ENCODE results near the gene PFDN1.

Gene PFDN1

DNA sequence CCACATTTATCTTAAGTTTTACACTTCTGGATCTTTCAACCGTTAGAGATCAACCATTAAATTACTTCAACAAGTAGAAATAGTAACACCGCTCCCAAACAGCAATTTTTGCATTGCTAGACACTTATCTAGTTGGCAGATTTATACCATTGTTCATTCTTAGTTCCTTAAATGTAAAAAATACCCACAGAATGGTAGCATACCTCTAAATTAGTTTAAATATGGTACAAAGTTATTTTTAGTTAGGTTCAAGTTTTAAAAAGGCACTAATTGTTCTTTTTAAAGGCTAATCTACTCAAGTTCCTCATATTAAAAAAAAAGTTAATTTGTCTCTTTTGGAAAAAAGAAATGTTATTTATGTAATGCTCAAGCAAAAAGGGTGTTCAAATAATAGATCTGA is 8.1 kb downstream of the PFDN1 start:
- TF ChIP-seq CTCF (conservative IDR thresholded peaks at IDR 0.05), result no peak
- H3K27ac ChIP-seq, result no peak overlapping the region

- no peak for TF ChIP-seq CTCF (conservative IDR thresholded peaks at IDR 0.05)
- no peak overlapping the region for H3K27ac ChIP-seq
Observed at GRCh38 chr5:140293849-140294100, 9.1 kb downstream of the PFDN1 start.

- no peak for TF ChIP-seq CTCF (conservative IDR thresholded peaks at IDR 0.05)
- H3K27ac ChIP-seq, result peak overlapping the region; percentile 32
Observed at GRCh38 chr5:140293091-140293848, 9.6 kb downstream of the PFDN1 start.

- peak overlapping the region; percentile 32 for H3K27ac ChIP-seq
- no peak for TF ChIP-seq CTCF (conservative IDR thresholded peaks at IDR 0.05)
Observed at GRCh38 chr5:140292212-140293036, 10.5 kb downstream of the PFDN1 start.

- no peak for TF ChIP-seq CTCF (conservative IDR thresholded peaks at IDR 0.05)
- H3K27ac ChIP-seq, result no peak overlapping the region
Observed at GRCh38 chr5:140287801-140288521, 14.9 kb downstream of the PFDN1 start.

DNA sequence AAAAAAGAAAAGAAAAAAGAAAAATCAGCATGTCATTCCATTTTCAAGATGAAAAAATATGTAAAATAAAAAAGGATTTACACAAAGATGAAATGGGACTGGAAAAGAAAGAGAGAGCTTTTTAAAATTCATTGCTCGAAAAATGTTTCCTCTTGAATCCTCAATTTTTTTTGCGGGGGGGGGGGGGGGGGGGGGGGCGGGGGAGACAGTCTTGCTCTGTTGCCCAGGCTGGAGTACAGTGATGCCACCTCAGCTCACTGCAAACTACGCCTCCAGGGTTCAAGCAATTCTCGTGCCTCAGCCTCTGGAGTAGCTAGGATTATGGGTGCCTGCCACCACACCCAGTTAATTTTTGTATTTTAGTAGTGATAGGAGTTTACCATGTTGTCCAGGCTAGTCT is 16.5 kb downstream of the PFDN1 start:
- no peak overlapping the region for H3K27ac ChIP-seq
- TF ChIP-seq CTCF (conservative IDR thresholded peaks at IDR 0.05), result no peak

DNA sequence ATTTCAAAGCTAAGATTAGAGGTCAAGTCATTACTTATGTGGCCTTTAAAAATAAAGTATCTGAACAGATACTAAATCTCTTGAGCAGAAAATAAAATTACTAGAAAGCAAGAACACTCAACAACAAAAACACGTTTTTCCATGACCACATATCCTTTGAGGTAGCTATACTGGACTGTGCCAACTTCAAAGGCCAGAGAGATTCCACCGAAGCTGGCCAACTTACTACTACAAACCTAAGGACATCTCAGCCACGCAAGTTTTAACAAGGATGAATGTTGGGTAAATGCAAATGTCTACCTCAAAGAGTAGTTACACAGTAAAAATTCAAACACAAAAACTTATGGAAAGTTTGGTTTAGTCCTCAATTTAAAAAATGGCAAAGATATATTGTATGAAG is 18.9 kb downstream of the PFDN1 start:
- no peak overlapping the region for H3K27ac ChIP-seq
- TF ChIP-seq CTCF (conservative IDR thresholded peaks at IDR 0.05), result no peak

Data from VCaP (cell line).